Measurements from ENCODE around the gene WNT9B. TPM values are rescaled to one million over a fixed set of nuclear protein-coding genes. Genes with fewer than 3 reads are reported as not detected.

The WNT9B gene
- total RNA-seq, result not detected

- ATAC-seq (replicated peaks), result no peak
- Mint-ChIP-seq H3K4me1 (no peaks in the 10 kb centered on the region), H3K27ac (no peak within 1 kb of the TSS), H3K4me3 (peak within 1 kb of the TSS; percentile 52), H3K27me3 (peaks cover 59% of the 10 kb centered on the region), H3K36me3 (ENCODE audit: low read depth) (no peaks in the 10 kb centered on the region), H3K9me3 (no peaks in the 10 kb centered on the region)
Measured at GRCh38 chr17:46851029-46851741, at the start of gene WNT9B. Gene WNT9B (plus strand): TSS chr17:46851583. CDS start chr17:46851639, 56 bp downstream.

- ATAC-seq (replicated peaks), result no peak
Measured at GRCh38 chr17:46802800-46803199, 48.6 kb upstream of the WNT9B start.

GRCh38 chr17:46803544-46803943, 47.8 kb upstream of the WNT9B start:
- Mint-ChIP-seq H3K27ac (no peak overlapping the region), H3K4me3 (no peak overlapping the region), H3K4me1 (no peaks in the 10 kb centered on the region), H3K9me3 (no peaks in the 10 kb centered on the region), H3K36me3 (ENCODE audit: low read depth) (no peaks in the 10 kb centered on the region), H3K27me3 (peaks cover 10% of the 10 kb centered on the region)
- no peak for ATAC-seq (replicated peaks)

More at GRCh38 chr17:46802800-46803199, 48.6 kb upstream of the WNT9B start:
- no peak overlapping the region for H3K27ac Mint-ChIP-seq
- H3K4me3 Mint-ChIP-seq, result no peak overlapping the region
- H3K9me3 Mint-ChIP-seq, result no peaks in the 10 kb centered on the region
- H3K27me3 Mint-ChIP-seq, result peaks cover 10% of the 10 kb centered on the region
- H3K4me1 Mint-ChIP-seq, result no peaks in the 10 kb centered on the region
- no peaks in the 10 kb centered on the region for H3K36me3 Mint-ChIP-seq (ENCODE audit: low read depth)

GRCh38 chr17:46805771-46806170, 45.6 kb upstream of the WNT9B start:
- no peak for ATAC-seq (replicated peaks)
- H3K27ac Mint-ChIP-seq, result no peak overlapping the region
- H3K9me3 Mint-ChIP-seq, result no peaks in the 10 kb centered on the region
- no peaks in the 10 kb centered on the region for H3K36me3 Mint-ChIP-seq (ENCODE audit: low read depth)
- H3K4me3 Mint-ChIP-seq, result no peak overlapping the region
- H3K27me3 Mint-ChIP-seq, result peaks cover 7% of the 10 kb centered on the region
- no peaks in the 10 kb centered on the region for H3K4me1 Mint-ChIP-seq

GRCh38 chr17:46809110-46809571, 42.2 kb upstream of the WNT9B start:
- Mint-ChIP-seq H3K4me3 (no peak overlapping the region), H3K4me1 (no peaks in the 10 kb centered on the region), H3K27ac (no peak overlapping the region), H3K36me3 (ENCODE audit: low read depth) (no peaks in the 10 kb centered on the region), H3K27me3 (peaks cover 28% of the 10 kb centered on the region), H3K9me3 (no peaks in the 10 kb centered on the region)
- ATAC-seq (replicated peaks), result no peak

- Mint-ChIP-seq H3K4me1 (no peaks in the 10 kb centered on the region), H3K9me3 (no peaks in the 10 kb centered on the region), H3K4me3 (no peak overlapping the region), H3K36me3 (ENCODE audit: low read depth) (no peaks in the 10 kb centered on the region), H3K27ac (no peak overlapping the region), H3K27me3 (peaks cover 29% of the 10 kb centered on the region)
- no peak for ATAC-seq (replicated peaks)
Measured at GRCh38 chr17:46810837-46811236, 40.5 kb upstream of the WNT9B start.

GRCh38 chr17:46811978-46812583, 39.3 kb upstream of the WNT9B start:
- H3K9me3 Mint-ChIP-seq, result no peaks in the 10 kb centered on the region
- H3K4me1 Mint-ChIP-seq, result no peaks in the 10 kb centered on the region
- no peak overlapping the region for H3K4me3 Mint-ChIP-seq
- H3K27me3 Mint-ChIP-seq, result peaks cover 41% of the 10 kb centered on the region
- no peaks in the 10 kb centered on the region for H3K36me3 Mint-ChIP-seq (ENCODE audit: low read depth)
- no peak for ATAC-seq (replicated peaks)
- H3K27ac Mint-ChIP-seq, result no peak overlapping the region

- Mint-ChIP-seq H3K36me3 (ENCODE audit: low read depth) (no peaks in the 10 kb centered on the region), H3K27ac (no peak overlapping the region), H3K4me1 (peaks cover 3% of the 10 kb centered on the region), H3K27me3 (peaks cover 48% of the 10 kb centered on the region), H3K9me3 (no peaks in the 10 kb centered on the region), H3K4me3 (no peak overlapping the region)
- ATAC-seq (replicated peaks), result no peak
Measured at GRCh38 chr17:46812624-46813318, 38.6 kb upstream of the WNT9B start.

- H3K4me3 Mint-ChIP-seq, result no peak overlapping the region
- H3K27ac Mint-ChIP-seq, result no peak overlapping the region
- peaks cover 5% of the 10 kb centered on the region for H3K4me1 Mint-ChIP-seq
- no peaks in the 10 kb centered on the region for H3K9me3 Mint-ChIP-seq
- no peaks in the 10 kb centered on the region for H3K36me3 Mint-ChIP-seq (ENCODE audit: low read depth)
- H3K27me3 Mint-ChIP-seq, result peaks cover 56% of the 10 kb centered on the region
- ATAC-seq (replicated peaks), result no peak
Measured at GRCh38 chr17:46813920-46814319, 37.5 kb upstream of the WNT9B start.

GRCh38 chr17:46814446-46814845, 36.9 kb upstream of the WNT9B start:
- Mint-ChIP-seq H3K36me3 (ENCODE audit: low read depth) (no peaks in the 10 kb centered on the region), H3K9me3 (no peaks in the 10 kb centered on the region), H3K27ac (no peak overlapping the region), H3K4me1 (peaks cover 5% of the 10 kb centered on the region), H3K27me3 (peaks cover 60% of the 10 kb centered on the region), H3K4me3 (no peak overlapping the region)
- no peak for ATAC-seq (replicated peaks)

- H3K36me3 Mint-ChIP-seq (ENCODE audit: low read depth), result no peaks in the 10 kb centered on the region
- H3K4me1 Mint-ChIP-seq, result peaks cover 5% of the 10 kb centered on the region
- no peak overlapping the region for H3K4me3 Mint-ChIP-seq
- no peak for ATAC-seq (replicated peaks)
- no peak overlapping the region for H3K27ac Mint-ChIP-seq
- peaks cover 66% of the 10 kb centered on the region for H3K27me3 Mint-ChIP-seq
- H3K9me3 Mint-ChIP-seq, result no peaks in the 10 kb centered on the region
Measured at GRCh38 chr17:46815474-46816353, 35.7 kb upstream of the WNT9B start.

GRCh38 chr17:46817151-46817900, 34.1 kb upstream of the WNT9B start:
- no peak overlapping the region for H3K27ac Mint-ChIP-seq
- ATAC-seq (replicated peaks), result no peak
- H3K27me3 Mint-ChIP-seq, result peaks cover 73% of the 10 kb centered on the region
- H3K36me3 Mint-ChIP-seq (ENCODE audit: low read depth), result no peaks in the 10 kb centered on the region
- no peaks in the 10 kb centered on the region for H3K9me3 Mint-ChIP-seq
- H3K4me3 Mint-ChIP-seq, result peak overlapping the region; percentile 58
- peaks cover 5% of the 10 kb centered on the region for H3K4me1 Mint-ChIP-seq

- H3K9me3 Mint-ChIP-seq, result no peaks in the 10 kb centered on the region
- H3K4me3 Mint-ChIP-seq, result peak overlapping the region; percentile 58
- peaks cover 68% of the 10 kb centered on the region for H3K27me3 Mint-ChIP-seq
- no peak overlapping the region for H3K27ac Mint-ChIP-seq
- ATAC-seq (replicated peaks), result no peak
- no peaks in the 10 kb centered on the region for H3K36me3 Mint-ChIP-seq (ENCODE audit: low read depth)
- peaks cover 5% of the 10 kb centered on the region for H3K4me1 Mint-ChIP-seq
Measured at GRCh38 chr17:46817901-46818209, 33.5 kb upstream of the WNT9B start.

Measured in activated T-helper 17 cell treated with anti-CD3 and anti-CD28 coated beads, Interleukin-2, amount 50 U/mL, for 72 hours (primary cell).